HG03025 (cell line): ENCODE measurements around the gene FAIM2.

ENCODE experiments used
- ATAC-seq: cut with Tn5 transposase; IDR thresholded peaks from one replicate; pipeline ENCODE4 v1.9.1; 2021; ENCODE audit warnings: mild to moderate bottlenecking, moderate library complexity; ENCODE audit not compliant: unreplicated experiment, low FRiP score

FAIM2 gene

DNA sequence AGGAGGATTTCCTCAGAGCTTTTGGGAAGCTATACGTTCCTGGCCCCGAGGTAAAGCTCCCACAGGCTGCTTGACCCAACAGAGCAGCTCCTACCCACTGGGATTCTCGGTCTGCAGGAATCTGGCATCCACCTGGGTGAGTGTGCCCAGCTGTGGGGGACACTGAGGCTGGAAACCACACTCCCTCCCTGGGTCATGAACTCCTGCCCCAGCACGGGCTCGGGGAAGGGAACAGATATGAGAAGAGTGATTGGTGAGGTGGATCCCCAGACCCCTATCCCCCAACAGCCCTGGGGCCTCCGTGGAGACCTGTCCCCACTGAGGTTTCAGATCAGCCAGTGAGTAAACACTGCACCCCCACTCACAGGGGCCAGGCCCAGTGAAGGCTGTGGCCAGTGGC is 3.3 kb downstream of the FAIM2 start:
- ATAC-seq: no peak

DNA sequence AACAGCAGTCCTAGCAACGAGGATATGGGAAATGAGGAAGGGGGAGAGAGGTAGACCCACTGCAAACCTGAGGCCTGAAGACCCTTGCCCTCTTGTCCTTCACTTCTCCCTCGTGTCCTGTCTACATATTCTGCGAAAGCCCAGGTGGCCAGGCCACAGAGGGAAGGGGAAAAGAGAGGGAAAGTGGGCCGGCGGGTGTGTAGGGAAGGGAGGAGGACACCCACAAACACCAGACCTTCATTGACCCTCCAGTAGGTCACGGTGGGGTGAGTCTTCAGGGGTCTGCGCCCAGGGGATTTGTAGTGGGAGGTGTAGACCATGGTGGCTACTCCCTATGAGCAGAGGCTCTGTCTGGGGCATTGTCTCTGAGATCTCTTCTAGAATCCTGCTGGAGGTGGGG is 3.8 kb downstream of the FAIM2 start:
- ATAC-seq: no peak

DNA sequence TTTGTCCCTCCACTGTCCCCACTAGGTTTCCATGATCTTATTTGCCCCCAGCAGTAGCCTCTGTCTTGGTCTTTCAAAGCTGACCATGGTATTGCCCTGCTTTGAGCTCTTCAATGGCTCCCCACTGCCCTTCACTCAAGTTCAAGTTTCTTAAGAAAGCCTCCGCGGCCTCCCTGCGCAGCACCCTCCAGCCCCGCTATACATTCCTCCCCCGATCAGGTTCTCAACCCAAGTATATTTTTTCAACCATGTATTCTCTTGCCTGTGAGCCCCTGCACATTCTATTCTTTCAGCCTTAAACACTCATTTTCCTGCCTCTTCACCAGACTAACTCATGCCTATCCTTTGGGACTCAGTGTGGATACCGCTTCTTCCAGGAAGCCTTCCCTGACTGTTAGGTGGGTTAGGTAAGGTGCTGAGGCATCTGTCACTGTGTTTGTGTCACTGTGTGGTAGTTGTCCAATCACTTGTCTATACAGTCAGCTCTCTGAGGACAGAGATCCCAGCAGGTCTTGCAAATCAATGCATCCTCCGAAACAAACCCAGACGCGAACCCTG is 4.3 kb downstream of the FAIM2 start:
- no peak for ATAC-seq

DNA sequence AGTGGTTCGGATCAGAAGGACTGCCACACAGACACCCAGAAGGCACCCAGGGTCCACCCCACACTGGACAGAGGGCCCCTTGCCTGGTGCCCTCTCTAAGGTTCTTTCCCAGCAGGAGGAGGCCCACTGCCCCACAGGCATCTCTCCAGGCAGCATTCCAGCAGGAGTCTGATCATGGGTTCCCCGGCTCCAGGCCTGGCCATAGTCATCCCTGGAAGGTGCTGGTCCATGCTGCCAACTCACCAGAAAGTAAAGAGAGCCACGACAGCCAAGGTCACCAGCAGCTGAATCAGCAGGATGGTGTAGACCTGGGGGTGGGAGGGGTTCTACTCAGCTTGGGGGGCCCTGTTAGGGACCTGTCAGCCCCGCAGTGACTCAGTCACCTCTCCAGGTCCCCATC is 6.4 kb downstream of the FAIM2 start:
- no peak for ATAC-seq

DNA sequence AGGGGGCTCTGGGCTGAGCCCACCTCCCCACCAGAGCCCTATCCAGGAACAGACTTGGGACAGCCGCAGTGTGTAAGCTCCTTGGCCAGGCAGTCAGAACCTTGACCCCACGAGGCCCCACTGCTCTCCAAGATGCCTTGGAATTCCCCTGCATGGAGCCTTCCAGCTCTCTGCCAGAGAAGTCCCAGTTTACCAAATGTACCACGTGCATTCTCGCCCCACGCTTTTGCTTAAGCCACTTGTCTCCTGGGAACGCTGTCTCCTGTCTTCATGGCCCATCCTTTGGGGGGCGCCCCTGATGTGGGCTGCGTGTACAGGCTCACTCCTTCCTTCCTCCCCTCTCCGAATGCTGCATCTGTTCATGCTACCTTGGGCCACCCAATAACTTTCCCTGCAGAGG is 7.9 kb downstream of the FAIM2 start:
- ATAC-seq: no peak

DNA sequence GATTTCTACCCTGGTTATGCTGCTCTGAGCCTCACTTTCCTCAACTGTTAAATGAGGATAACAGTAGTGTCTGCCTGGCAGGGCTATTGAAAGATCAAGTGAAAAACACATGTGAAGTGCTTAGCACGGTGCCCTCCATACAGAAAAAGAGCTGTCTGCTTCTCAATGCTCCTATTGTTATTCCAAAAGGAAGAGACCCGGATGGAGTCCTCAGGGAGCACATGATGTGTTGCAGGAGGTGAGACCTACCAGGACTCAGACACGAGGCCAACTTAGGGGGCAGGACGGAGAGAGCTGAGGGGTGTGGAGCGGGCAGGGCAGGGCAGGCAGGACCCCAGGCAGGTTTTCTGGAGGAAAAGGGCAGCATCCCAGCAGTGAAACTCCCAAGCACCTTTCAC is 8.9 kb downstream of the FAIM2 start:
- no peak for ATAC-seq

DNA sequence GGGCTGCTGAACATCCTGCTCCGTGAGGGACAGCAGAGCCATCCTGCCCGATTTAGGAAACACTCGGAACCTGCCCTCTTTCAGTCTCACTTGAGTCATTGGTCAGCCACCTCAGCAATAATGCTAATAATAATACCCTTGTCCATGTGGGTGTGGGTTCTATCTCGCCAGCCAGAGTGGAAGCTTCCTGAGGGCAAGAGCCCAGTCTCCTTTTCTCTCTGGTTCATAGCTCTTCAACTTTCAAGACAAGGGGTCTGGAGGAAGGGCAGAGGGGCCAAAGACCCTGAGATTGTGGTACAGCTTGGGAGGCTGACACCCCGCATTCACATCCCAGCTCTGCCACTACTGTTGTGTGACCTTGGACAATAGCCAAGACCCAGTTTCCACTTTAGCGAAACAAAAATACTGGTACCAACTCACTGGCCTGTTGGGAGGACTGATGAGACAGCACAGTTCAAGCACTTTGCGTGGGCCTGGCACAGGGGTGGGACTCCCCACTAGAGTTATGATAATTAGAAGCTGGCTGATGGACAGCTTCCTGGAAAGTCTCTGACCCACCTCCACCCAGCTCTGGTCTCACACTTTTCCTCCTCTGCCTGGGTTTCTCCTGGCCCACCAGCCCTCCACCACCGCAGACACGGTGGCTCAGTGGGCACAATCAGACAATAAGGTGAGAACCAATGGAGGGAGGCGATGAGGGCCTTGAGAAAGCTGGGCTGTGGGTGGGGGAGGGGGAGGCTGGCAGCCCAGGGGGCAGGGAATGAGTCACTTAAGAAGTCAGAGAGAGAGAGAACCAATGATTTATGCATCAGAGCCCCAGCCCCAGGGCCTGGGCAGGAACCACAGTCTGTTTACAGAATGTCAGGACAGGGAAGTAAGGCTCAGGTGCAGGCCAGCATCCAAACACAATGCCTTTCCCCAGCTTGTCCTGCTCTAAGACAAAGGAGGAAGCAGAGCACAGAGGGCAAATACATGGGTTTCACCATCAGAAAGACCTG is 9.6 kb downstream of the FAIM2 start:
- no peak for ATAC-seq

DNA sequence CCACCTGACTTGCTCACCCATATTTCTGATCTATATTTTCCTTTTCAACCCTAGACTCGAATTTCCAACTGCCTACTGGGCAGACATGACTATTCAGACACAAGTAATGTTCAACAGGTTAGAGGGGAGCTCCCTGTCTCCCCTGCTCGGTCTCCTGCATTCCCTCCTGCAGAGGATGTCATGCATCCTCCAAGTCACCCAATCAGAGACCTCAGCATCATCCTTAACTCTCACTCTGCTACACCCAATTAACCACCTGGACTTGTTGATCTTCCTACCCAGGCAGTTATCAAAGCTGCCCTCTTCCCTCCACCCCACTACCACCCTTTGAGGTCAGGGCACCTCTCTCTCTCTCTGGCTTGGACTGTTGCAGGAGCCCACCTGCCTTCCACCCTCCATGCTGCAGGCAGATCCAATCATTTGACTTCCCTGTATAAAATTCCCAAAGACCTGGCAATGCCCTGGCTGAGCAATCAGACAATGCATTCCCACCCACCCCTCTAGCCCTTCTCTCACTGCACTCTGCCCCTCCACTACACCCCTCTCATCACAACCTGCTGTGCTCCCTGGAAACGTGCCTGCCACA is 10.9 kb downstream of the FAIM2 start:
- no peak for ATAC-seq

DNA sequence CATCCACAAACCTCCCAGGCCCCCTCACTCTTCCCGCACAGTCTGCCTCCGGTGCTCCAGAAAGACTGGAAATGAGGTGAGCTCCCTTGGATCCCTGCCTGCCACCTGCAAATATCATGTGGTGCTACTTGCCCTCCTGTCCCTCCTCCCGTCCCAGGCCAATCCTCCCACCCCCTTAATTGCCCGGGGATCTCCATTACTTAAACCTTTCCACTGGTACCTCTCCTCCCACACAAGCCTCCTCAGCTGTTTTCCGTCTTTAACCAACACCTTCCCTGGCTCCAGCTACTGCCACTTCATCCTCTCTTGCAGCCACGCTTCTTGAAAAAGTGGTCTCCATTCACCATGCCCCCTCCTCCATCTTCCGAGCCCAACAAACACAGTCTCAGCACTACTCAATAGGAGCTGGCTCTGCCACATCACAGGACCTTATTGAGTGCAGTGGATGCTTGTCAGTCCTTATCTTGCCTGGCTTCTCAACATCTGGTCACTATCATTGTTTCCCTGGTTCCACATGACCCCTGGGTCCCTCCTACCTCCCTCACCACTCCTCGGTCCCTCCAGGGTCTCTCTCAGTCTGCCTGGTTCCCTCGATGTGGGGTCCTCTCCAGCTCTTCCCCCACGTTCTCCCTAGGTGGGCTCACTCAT is 11.5 kb downstream of the FAIM2 start:
- no peak for ATAC-seq

DNA sequence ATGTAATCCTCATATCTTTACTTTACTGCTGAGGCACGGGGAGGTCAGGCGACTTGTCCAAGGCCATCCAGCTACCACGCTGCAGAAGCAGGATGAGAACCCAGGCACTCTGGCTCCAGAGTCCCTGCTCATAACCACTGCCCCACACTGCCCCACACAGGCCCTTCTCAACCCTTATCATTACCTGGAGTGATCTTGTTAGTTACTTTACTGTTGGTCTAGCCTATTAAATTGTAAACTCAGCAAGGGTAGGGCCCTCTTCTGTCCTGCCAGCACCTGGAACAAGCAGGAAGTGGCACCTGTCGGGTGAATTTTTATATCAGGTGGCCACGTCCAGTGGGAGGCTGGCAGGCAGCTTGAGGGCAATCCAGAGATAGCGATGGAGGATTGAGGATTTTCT is 12.2 kb downstream of the FAIM2 start:
- ATAC-seq: no peak

DNA sequence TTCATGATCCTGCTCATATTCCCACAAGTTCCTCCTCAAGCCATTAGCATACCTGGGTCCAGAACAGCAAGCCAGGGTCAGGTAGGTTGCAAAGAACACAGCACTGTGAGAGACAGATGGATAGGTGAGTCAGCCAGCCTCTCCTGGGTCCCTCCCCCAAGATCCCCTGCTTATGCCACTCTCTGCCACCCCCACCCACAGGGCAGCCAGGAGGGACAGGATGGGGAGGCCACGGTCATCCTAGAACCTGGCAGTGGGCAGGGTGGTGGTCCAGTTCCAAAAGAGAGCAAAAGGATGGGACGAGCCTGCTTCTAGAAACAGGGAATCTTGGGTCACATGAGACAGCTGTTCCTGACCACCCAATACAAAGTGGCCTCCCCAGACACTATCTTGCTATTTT is 12.7 kb downstream of the FAIM2 start:
- ATAC-seq: no peak

DNA sequence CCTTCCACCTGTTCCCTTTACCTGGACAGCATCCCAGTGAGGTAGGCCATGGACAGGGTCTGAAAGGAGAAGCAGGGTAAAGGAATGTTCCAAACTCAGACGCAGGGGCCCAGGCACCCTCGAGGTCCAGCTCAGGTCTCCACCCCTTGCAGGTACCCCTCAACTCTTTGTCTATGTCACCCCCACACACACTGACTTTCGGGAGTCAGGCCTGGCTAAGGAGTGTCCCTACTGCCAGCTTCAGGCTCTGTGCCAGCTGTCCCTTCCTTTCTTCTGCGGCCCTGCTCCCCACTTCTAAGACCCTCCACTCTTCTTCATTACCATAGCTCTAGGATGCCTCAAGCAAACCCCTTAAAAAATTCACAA is 13.6 kb downstream of the FAIM2 start:
- no peak for ATAC-seq

DNA sequence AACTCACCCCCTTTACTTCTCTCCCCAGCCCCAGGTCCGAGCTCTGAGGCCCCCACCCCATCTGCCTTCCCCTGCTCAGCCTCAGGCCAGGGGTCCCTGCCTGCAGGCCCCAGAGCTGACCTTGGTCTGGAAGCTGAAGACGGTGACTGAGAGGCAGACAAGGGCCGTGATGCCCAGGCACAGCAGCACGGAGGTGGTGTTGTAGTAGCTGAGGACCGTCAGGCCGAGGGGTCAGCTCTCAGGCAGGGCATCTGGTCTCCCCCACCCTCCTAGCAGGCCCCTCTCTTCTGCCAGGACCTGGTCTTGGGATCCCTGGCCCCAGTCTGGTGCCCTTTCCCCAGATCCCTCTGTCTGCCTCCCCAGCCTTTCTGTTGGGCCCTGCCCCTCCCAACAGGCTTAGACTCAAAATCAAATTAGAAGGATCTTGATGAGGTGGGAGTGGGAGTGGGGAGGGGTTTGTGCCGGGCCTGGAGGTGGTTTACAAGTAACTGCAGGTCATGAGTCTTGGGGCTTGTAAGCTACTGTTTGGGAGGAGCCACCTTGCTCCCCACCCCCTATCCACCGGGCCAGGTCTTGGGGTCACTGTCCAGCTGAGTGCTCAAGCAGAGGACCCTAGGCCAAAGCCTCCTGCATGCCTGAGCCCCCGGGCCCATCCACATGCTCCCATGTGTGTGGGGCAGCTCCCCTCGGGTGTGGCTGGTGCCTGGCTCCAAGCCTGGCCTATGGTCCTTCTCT is 14.2 kb downstream of the FAIM2 start:
- no peak for ATAC-seq

DNA sequence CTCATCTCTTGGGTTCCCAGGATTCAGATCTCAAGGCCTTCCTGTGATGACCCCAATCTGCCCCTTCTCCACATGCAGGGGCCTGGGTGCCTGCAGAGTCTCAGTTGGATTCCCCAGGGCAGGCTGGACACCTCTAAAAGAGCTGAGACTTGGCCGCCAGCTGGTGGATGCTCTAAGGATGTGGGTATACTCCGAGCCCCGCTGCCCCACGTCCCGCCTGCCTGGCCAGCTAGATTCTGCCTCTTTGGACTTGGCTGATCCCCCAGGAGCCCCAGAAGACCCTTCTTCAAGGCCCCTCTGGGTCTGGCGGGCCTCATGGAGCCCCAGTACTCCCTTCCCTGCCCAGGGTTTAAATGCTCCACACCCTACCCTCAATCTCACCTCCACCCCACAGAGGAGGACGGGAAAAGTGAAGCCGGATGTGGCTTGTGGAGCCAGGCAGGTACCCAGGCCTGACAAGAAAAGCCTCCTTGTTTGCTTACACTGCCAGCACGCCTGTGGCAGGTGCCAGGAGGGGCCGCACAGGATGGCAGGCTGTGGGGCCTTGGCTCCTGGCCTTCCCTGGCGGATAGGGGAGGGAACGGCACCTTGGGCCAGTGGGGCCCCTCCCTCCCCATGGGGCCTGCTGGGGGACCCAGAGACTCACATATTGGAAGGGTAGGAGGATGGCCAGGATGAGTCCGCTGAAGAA is 15.1 kb downstream of the FAIM2 start:
- ATAC-seq: no peak

DNA sequence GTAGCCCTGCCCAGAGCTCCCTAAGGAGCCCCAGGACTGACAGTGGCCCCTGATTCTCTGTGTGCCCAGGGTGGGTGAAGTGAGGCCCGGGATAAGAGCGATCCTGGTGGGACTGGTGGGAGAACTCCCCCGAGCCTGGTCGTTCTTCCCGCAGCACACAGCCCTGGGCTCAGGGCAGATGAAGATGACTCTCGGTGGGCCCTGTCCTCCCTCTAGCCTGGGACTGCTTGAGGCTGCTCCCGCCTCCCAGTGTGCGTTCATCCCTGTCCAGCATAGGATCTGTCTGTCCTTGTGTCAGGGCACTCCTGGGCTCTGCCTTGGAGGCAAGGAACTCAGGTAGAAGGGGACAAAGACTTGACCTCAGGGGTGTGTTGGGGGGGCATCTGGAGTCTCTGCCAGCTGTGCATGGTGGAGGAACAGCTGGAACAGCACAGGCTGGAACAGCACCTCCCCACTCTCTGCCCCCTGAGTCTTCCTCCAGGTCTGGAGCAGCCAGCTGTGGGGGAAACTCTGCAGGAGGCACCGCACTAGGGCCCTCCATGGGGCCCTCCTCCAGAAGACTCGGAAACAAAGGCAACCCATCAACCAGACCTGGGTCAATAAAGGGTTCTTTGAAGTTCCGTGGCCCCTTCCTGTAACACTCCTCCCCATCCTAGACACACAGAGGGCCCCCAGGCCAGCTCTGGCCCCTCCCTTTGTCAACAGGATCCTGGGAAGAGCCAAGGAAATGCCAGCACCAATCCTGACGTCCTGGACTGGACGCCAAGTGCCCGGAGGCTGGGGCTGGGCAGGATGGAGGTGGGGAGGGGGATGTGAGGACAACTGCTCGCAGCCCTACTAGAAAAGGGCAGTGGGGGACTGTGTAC is 15.9 kb downstream of the FAIM2 start:
- ATAC-seq: no peak

DNA sequence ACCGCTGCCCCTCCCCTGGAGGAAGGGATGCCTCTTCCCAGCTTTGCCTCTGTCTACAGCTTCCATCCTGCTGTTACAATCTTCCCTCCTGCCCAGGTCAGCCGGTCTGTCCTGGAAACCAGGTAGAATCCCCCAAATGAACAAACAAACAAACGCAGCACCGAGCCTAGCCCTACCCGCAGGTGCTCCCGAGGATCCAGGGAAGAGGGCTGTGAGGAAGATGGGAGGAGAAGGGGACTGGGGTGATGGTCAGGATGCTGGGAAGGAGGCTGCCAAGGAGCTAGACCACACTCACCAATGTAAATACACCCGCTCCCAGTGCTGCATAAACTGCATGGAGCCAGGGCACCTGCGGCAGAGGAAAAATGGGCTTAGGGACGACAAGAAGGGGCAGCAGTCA is 16.6 kb downstream of the FAIM2 start:
- ATAC-seq: no peak

DNA sequence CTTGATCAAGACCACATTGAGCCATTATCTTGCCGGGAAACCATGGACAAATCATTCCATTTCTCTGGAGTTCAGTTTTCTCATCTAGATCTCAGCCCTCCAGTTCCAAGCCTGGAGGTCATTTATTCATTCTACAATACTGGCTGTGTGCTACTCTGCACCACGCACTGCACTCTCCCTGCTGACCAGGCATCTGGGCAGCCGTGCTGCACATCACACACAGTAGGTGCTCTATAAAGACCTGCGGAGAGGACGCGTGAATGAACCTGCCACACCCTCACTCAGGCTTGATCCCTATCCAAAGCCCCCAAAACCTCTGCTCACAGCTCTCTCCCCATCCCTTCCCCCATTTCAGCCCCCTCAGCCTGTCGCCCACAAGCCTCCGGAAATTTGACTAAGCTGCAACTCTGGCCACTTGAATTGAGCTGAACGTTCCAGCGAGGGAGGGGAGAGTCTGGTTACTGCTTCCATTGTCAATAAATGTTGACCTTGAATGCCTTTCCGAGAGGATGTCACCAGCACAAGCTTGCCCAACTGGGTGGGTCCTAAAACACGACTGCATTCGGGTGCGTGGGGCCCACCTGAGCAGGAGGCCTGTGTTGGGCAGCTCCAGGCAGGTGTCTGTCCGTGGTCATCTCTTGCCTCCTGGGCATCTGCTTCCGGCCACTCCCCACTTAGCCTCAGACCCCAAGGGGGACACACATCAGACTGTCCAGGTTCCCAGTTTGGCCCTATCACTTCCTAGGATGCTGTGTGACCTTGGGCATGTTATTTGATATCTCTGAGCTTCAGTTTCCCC is 17.8 kb downstream of the FAIM2 start:
- ATAC-seq: no peak

DNA sequence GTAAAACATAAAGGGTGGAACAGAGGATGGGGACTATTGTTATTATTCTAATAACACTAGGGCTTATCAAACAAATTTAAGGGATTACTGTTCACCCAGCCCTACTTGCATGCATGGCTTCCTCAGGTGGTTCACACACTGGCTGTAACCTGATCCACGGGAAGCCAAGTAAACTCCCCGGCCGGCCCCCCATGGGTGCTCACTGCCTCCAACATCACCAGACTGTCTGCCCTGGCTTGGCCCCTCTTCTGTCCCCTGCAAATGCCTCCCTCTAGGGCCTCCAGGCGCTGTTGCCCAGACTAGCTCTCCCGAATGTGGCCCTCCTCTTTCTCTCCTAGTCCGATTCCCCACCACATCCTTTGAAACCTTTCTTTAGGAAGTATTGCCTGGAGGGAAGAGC is 18.6 kb downstream of the FAIM2 start:
- ATAC-seq: no peak
